ENCODE results near the gene ERN2.
"Not testable (repeated sequence)": the region's sequence is repeated elsewhere in the genome, so short reads cannot be mapped to it uniquely, and the experiment has no call there.

ERN2 gene

DNA sequence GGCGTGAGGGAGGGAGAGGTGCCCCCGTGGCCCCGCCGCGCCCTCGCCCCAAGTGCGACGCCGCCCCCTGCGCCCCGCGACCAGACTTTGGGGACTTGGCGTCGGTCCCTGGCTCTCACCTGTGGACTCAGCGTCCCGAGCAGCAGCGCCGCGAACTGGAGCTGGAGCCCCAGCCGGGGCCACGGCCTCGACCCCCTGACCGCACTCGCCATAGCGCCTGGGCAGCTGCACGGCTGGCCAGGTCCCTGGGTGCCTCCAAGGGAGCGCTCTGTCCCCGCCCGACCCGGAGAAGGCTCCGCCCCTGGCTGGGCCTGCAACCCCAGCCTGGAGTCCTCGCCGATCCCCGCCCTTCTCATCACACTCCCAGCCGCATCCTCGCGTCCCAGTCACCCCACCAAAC is at the start of gene ERN2:
ERN2 (minus strand) TSS at position 247 of the 400 bp plus-strand sequence; CDS start at position 212, 35 bp downstream.
- no peak for DNase-seq

DNA sequence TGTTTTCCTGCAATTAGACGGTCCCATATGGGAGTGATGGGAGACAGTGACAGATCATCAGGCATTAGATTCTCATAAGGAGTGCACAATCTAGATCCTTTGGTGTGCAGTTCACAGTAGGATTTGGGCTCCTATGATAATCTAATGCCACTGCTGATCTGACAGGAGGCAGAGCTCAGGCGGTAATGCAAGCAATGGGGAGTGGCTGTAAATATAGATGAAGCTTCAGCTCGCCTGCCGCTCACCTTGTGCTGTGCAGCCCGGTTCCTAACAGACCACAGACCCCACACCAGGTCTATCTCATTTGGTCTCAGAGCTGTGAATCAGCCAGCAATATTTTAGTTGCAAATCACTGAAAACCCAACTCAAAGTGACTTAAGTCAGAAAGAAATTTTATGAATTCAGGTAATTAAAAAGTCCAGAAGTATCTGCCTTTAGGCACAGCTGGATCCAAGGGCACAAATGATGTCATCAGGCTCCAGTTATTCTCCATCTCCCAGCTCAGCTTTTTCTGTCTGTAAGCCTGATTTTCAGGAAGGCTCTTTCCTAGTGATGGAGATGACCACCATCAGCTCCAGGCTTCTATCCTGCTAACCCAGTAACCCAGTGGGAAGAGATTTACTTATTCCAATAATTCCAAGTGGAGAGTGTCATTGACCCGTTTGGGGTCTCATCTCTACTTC is 45.1 kb upstream of the ERN2 start:
- no peak for DNase-seq

DNA sequence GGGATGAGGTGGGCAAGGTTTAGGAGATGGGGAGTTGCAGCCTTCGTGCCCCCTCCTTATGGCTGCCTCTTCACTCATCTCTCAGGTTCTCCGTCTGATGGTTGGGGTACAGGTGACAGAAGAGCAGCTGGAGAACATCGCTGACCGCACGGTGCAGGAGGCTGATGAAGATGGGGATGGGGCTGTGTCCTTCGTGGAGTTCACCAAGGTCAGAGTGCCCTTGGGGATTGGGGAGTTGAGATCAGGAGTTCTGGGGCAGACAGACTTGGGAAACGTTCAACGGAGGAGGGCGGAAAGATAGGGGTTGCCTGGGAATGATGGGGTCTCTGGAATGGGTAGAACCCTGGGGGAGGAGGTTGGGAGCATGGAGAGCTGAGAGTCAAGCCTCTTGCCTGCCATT is 44.1 kb upstream of the ERN2 start:
- DNase-seq = no peak

DNA sequence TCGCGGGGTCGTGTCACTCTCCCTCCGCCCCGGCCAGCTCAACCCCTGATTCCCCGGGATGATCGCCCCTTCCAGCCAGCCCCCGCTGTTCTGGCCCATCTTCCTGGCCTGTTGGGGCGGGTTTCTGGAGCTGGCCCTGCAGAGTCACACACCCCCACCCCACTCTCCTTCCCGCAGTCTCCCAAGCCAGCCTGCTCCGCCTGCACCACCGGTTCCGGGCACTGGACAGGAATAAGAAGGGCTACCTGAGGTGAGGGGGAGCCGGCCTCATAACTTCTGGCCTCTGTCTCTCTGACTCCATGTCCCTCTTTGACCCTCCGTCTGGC is 42.4 kb upstream of the ERN2 start:
- no peak for DNase-seq

DNA sequence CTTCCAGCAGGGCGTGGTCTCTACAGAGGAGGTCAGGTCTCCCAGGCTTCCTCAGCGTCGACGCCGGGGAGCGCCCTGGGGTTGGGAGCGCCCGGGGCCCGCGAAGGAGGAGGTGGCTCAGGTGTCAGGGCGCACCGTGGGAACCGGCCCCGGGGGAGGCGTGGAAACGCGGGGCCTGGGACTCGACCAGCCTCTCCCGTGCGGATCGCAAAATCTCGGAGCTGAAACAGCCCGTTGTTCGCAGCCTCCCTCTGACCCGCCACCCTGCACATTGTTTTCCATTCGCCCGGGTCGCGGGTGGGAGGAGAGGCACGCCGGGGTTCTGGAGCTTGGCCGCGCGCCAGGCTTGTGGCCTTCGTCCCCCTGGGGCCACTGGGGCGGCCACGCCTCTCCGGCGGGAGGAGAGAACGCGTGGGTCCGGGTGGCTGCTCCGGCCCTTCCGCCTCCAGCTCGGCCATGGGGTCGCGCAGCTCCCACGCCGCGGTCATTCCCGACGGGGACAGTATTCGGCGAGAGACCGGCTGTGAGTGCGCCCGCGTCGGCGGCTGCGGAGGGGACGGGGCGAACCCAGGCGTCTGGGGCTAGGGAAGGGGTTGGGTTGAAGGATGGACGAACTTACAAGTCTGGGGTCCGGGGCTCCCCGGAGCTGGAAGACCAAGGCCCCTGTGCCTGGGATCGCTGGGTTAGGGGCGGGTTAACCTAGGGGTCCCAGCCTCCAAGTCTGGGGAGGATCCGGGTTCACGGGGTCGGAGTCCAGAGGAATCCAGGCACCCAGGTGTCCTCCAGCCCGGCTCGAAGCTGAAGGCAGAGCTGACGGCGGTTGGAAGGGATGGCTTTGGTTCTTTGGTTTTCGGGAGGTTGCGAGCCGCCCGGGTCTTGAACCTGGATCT is 41.8 kb upstream of the ERN2 start, which contains the start of gene CHP2:
CHP2 (plus strand) TSS at position 433 of the 890 bp plus-strand sequence; CDS start at position 457, 24 bp downstream.
- no peak for DNase-seq

DNA sequence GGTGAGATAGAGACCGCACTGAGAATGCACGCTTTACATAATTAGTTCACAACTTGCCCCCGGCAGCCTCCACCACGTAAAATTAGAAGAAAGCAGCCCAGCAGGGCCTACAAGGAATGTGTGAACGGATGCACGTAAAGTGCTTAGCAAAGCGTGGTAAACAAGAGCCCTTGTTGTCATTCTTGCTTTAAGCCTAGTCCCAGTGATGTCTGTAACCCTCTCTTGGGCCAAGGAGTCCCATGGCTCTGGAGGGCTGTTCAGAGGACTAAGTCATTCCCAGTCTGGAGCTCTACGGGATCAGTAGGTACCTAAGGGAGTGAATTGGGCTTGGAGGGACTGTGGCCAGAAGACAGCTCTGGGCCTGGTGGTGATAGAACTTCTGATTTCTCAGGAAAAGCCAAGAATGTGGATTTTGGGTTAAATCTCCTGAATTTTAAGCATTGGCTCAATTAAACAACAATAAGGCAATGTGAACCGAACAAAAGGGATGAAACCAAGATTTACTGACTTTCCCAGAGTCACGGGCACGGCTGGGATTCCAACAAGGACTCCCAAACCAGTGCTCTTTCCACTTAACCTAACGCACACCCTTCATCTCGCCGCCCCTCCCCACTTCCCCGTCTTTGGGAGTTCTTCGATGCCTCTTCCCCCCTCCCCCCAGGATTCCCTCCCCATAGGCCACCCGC is 41.0 kb upstream of the ERN2 start:
- DNase-seq = no peak

DNA sequence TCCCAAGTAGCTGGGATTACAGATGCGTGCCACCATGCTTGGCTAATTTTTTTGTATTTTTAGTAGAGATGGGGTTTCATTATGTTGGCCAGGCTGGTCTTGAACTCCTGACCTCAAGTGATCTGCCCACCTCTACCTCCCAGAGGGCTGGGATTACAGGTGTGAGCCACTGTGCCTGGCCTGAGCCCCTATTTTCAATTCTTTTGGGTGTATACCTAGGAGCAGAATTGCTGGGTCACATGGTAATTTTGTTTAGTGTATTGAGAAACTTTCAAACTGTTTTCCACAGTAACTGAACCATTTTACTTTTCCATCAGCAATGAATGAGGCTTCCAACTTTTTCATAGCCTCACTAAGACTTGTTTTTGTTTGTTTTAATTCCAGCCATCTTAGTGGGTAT is 38.0 kb upstream of the ERN2 start:
- DNase-seq = not testable (repeated sequence)

DNA sequence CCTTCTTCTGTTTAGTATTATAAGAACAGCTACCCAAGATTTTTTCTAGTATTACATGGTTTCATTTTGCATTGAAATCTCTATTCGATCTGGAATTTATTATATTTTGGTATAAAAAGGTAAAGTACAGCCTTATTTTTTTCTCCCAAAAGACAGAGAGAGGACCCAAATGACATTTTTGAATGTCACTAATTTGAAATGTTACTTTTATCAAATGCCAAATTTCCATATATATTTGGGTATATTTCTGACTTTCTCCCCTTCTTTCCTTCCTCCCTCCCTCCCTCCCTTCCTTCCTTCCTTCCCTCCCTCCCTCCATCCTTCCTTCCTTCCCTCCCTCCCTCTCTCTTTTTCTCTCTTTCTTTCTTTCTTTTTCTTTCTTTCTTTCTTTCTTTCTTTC is 35.6 kb upstream of the ERN2 start:
- no peak for DNase-seq

DNA sequence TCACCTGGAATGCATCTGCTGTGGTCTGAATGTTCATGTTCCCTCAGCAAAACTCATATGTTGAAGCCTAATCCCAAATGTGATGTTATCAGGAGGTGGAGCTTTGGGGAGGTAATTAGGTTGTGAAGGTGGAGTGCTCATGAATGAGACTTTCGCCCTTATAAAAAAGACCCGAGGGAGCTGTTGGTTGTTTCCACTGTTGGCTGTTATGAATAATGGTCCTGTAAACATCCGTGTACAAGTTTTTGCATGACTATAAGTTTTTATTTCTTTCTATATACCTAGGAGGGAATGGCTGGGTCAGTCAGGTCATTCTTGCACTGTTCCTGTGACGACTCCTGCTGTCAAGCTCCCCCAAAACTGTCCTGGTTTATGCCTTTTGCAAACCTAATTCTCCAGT is 32.2 kb upstream of the ERN2 start:
- DNase-seq = no peak

DNA sequence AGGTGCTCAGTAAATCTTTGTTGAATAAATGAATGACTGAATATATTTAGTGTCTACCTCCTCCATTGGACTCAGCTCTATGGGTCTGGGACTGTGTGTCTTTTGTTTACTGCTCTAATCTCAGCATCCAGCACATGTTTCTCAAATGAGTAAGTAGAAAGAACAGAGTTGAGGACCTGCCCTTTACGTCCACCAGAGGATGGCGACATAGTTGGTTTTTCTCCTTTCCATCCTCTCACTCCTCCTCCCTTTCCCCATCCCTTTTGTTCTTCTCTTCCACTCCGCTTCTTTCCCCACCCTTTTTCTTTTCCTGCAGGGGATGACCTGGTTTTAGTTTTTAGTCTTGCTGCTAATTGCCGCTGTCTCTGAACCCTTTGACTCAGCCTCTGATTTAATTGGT is 29.7 kb upstream of the ERN2 start:
- DNase-seq = no peak

DNA sequence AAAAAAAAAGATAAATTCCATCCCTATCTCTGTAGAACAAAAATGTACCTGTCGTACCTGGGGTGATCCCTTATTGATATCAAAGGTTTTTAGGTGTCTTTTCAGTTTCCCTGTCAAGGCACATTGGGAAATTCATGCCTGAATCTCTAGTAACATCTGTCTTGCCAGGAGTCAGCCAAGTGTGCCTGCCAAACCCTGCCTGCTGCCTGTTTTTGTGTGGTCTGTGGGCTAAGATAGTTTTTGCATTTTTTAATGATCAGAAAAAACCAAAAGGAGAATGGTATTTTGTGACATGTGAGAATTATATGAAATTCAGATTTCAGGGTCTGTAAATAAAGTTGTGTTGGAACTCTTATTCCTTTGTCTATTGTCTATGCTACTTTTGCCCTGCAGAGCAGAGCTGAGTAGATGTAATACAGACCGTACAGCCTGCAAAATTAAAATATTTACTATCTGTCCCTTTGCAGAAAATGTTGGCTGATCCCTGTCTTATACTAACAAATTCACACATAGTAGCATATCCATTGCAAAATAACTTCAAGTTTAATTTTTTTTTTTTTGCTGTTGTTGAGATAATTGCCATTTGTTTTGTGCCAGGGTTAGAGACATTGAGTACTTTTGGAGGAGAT is 28.8 kb upstream of the ERN2 start:
- no peak for DNase-seq

DNA sequence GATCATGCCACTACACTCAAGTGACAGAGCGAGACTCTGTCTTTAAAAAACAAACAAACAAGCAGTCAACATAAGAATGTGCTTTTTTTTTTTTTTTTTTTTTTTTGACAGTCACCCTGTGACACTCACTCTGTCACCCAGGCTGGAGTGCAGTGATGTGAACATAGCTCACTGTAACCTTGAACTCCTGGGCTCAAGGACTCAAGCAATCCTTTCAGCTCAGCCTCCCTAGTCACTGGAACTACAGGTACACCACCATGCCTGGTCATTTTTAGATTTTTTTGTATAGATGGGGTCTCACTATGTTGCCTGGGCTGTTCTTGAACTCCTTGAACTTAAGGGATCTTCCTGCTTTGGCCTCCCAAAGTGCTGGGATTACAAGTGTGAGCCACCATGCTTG is 26.5 kb upstream of the ERN2 start:
- no peak for DNase-seq

DNA sequence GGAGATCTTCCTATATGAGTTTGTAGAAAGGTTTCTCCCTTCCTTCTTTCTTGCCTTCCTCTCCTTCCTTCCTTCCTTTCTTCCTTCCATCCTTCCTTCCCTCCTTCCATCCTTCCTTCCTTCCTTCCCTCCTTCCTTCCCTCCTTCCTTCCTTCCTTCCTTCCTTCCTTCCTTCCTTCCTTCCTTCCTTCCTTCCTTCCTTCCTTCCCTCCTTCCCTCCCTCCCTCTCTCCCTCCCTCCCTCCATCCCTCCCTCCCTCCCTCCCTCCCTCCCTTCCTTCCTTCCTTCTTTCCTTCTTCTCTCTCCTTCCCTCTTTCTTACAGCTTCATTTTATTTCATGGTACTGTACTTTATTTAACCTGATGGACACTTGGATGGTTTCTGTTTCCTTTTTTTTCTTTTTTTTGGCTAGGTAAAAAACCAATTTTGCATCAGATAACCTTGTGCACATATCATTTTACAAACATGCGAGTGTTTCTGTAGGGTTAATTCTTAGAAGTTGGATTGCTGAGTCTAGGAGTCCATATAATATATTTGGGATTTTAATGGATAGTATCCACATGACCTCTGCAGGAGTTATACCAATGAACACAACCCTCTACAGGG is 24.5 kb upstream of the ERN2 start:
- DNase-seq = not testable (repeated sequence)

DNA sequence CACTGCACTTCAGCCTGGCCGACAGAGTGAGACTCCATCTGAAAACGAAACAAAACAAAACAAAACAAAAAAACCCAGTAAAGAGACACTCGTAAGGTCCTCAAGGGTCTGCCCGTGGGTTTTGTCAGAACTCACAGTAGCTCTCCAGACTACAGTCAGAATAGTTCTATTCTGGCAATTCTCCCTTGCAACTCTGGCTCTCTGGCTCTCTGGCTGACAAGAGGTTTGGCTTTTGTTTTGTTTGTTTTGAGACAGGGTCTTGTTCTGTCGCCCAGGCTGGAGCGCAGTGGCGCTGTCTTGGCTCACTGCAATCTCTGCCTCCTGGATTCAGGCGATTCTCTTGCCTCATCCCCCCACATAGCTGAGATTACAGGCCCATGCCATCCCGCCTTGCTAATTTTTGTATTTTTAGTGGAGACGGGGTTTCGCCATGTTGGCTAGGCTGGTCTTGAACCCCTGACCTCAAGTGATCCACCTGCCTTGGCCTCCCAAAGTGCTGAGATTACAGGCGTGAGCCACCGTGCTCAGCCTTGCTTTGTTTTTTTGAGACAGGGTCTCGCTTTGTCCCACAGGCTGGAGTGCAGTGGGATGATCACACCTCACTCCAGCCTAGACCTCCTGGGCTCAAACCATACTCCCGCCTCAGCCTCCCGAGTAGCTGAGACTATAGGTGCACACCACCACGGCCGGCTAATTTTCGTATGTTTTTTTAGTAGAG is 21.3 kb upstream of the ERN2 start:
- no peak for DNase-seq

DNA sequence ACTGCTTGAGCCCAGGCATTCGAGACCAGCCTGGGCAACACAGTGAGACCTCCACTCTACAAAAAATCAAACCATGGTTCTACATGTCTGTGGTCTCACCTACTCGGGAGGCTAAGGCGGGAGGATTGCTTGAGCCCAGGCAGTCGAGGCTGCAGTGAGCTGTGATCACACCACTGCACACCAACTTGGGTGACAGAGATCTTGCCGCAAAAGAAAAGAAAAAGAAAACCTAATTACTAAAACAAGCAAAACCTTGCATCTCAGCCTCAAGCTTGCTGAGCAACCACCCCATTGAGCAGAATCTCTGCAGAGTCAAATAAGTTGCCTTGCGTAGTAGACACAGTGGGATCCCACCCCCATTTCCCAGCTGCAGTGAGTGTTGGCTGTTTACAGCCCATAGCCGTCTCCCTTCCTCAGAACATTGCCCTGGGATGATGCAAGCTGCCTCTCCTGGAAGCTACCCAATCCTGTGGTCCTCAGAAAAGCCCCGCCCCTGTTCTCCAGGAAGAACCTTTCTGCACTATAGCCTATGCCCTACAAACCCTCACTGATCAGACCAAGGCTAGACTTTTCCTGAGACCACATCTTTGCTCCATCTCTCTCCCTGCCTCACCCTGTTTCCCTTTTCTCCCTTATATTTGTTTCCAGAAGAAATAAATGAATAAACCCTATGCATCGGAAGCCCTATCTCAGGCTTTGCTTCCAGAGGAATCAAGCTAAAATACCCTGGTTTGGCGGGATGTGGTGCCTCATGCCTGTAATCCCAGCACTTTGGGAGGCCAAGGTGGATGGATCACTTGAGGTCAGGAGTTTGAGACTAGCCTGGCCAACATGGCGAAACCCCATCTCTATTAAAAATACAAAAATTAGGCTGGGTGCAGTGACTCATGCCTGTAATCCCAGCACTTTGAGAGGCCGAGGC is 16.7 kb upstream of the ERN2 start:
- peak; percentile 19 for DNase-seq

DNA sequence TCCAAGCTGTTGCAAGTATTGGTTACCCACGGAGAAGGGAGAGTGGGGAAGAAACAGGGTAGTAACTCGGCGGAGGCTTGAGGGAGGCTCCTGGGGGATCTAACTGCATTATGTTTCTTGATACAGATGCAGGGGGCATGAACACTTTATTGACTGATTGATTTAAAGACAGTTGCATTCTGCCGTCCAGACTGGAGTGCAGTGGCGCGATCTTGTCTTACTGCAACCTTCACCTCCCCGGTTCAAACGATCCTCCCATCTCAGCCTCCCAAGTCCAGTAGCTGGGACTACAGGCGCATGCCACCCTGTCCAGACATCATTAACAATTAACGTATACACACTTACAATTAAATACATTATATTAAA is 15.1 kb upstream of the ERN2 start:
- DNase-seq = no peak

DNA sequence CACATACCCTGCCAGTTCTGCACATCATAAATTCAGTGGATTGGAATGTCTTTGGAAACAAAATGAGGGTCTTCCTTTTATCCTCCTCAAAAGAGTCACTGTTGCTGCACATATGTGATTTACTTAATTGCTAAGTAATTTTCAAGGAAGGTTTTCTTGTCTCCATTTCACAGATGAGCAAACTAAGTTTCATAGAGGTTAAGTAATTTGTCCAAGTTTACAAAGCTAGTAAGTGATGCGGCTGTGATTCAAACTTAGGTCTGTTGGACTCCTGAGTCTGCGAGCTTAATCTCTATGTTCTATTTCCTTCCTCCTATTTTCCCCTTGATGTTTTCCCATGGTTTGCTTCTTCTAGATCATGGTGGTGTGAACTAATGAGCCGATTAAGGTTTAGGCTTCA is 13.7 kb upstream of the ERN2 start:
- no peak for DNase-seq

DNA sequence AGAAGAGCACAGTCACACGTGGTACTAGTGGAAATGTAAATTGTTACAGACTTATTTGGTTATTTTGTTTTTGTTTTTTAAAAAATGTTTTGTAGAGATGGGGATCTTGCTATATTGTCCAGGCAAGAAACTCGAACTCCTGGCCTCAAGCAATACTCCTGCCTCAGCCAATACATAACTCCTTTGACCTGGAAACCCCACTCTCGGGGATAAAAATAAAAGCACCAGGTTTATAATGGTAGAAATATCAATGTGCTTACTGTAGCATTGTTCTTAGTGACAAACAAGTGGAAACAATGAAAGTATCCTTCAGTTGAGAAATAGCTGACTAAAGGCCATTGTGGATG is 11.7 kb upstream of the ERN2 start:
- no peak for DNase-seq

DNA sequence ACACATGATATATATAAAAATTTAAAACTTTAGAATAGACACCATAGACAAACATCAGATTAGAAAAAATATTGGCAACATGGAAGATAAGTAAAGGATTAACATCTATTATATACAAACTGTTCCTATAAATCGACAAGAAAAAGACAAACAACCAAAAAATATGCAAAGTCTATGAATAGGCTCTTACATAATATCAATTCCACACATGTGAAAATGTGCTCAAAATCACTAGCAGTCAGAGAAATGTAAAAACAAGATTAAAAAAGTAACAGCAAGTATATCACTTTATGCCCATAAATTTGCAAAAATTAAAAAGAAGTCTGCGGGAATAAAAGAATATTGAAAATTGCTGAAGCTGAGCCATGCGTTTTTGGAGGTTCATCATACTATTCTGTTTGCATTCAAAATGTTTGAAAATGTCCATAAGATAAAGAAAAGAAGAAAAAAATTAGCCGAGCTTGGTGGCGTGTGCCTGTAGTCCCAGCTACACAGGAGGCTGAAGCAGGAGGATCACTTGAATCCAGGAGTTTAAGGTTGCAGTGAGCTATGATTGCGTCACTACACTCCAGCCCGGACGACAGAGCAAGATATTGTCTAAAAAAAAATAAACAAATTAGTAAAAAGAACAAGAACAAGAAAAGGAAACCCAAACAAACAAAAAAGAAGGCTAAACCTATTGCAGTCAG is 11.2 kb upstream of the ERN2 start:
- DNase-seq = no peak

DNA sequence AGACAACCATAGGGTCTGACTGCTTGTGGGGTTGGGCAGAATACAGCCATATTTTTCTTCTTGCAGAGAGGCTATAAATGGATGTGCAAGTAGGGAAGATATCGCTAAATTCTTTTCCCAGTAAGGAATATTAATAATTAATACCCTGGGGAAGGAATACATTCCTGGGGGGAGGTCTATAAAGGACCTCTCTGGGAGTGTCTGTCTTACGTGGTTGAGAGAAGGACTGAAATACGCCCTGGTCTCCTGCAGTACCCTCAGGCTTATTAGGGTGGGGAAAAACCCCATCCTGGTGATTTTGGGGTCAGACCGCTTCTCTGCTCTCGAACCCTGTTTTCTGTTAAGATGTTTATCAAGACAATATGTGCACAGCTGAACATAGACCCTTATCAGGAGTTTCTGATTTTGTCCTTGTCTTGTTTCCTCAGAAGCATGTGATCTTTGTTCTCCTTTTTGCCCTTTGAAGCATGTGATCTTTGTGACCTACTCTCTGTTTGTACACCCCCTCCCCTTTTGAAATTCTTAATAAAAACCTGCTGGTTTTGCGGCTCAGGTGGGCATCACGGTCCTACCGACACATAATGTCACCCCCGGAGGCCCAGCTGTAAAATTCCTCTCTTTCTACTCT is 9.7 kb upstream of the ERN2 start:
- not testable (repeated sequence) for DNase-seq

Data from DMS153 (cell line).